ENCODE results near the gene AHRR. TPM values are rescaled to one million over a fixed set of nuclear protein-coding genes. Genes with fewer than 3 reads are reported as not detected.
"Not testable (repeated sequence)": the region's sequence is repeated elsewhere in the genome, so short reads cannot be mapped to it uniquely, and the experiment has no call there.

Gene AHRR
- total and polyA plus RNA-seq, 2 donors from 2014 or later: 0.71 to 1.7 TPM

- no peak for TF ChIP-seq CTCF (IDR thresholded peaks at IDR 0.05; ENCODE audit: borderline replicate concordance, extremely low read depth, insufficient read depth)
- FAIRE-seq (no peak), DNase-seq (no peak)
- H3K27me3 ChIP-seq (ENCODE audit: control insufficient read depth, insufficient read depth, low read length): no peaks in the 10 kb centered on the region
- no peaks in the 10 kb centered on the region for H3K4me1 ChIP-seq (ENCODE audit: control insufficient read depth in 2 of 3, insufficient read depth in 2 of 3, low read depth in 1 of 3, low read length in 3 of 3)
- peaks cover 0 to 7% (median 0%) of the 10 kb centered on the region in 3 donors for H3K9me3 ChIP-seq (ENCODE audit: control insufficient read depth in 2 of 3, insufficient read depth in 1 of 3, low read length in 3 of 3)
- H3K27ac ChIP-seq (ENCODE audit: low read depth in 2 of 2, low read length in 2 of 2): no peak overlapping the region
- no peaks in the 10 kb centered on the region for H3K36me3 ChIP-seq (ENCODE audit: control insufficient read depth in 2 of 3, insufficient read depth in 3 of 3, low read length in 3 of 3)
- intact Hi-C loops (cut with DNase I): no loop called here
- H3K9ac ChIP-seq (ENCODE audit: low read length in 3 of 3): no peak overlapping the region
- no peak overlapping the region for H3K4me3 ChIP-seq (ENCODE audit: low read length in 3 of 3)
Observed at GRCh38 chr5:383066-383465, 61.6 kb downstream of the AHRR start.

GRCh38 chr5:383621-384020 is 62.1 kb downstream of the AHRR start:
- TF ChIP-seq CTCF (IDR thresholded peaks at IDR 0.05; ENCODE audit: borderline replicate concordance, extremely low read depth, insufficient read depth): no peak
- DNase-seq (peak in 2 of 5 donors; percentile 7 to 37), FAIRE-seq (no peak)
- no peaks in the 10 kb centered on the region for H3K4me1 ChIP-seq (ENCODE audit: control insufficient read depth in 2 of 3, insufficient read depth in 2 of 3, low read depth in 1 of 3, low read length in 3 of 3)
- intact Hi-C loops (cut with DNase I): no loop called here
- no peaks in the 10 kb centered on the region for H3K27me3 ChIP-seq (ENCODE audit: control insufficient read depth, insufficient read depth, low read length)
- peaks cover 0 to 7% (median 0%) of the 10 kb centered on the region in 3 donors for H3K9me3 ChIP-seq (ENCODE audit: control insufficient read depth in 2 of 3, insufficient read depth in 1 of 3, low read length in 3 of 3)
- no peaks in the 10 kb centered on the region for H3K36me3 ChIP-seq (ENCODE audit: control insufficient read depth in 2 of 3, insufficient read depth in 3 of 3, low read length in 3 of 3)
- no peak overlapping the region for H3K4me3 ChIP-seq (ENCODE audit: low read length in 3 of 3)
- no peak overlapping the region for H3K27ac ChIP-seq (ENCODE audit: low read depth in 2 of 2, low read length in 2 of 2)
- no peak overlapping the region for H3K9ac ChIP-seq (ENCODE audit: low read length in 3 of 3)

GRCh38 chr5:384576-384975 is 63.1 kb downstream of the AHRR start:
- H3K9ac ChIP-seq (ENCODE audit: low read length in 3 of 3); H3K4me3 ChIP-seq (ENCODE audit: low read length in 3 of 3); H3K9me3 ChIP-seq (ENCODE audit: control insufficient read depth in 2 of 3, insufficient read depth in 1 of 3, low read length in 3 of 3); H3K36me3 ChIP-seq (ENCODE audit: control insufficient read depth in 2 of 3, insufficient read depth in 3 of 3, low read length in 3 of 3); intact Hi-C loops (cut with DNase I); H3K4me1 ChIP-seq (ENCODE audit: control insufficient read depth in 2 of 3, insufficient read depth in 2 of 3, low read depth in 1 of 3, low read length in 3 of 3); H3K27ac ChIP-seq (ENCODE audit: low read depth in 2 of 2, low read length in 2 of 2); H3K27me3 ChIP-seq (ENCODE audit: control insufficient read depth, insufficient read depth, low read length); FAIRE-seq: not testable (repeated sequence)
- DNase-seq: peak in 2 of 5 donors; percentile 1 to 26

- TF ChIP-seq CTCF (IDR thresholded peaks at IDR 0.05; ENCODE audit: borderline replicate concordance, extremely low read depth, insufficient read depth): no peak
- intact Hi-C loops (cut with DNase I): no loop called here
- no peak for FAIRE-seq
Observed at GRCh38 chr5:385321-385720, 63.8 kb downstream of the AHRR start.

More at GRCh38 chr5:385321-385720, 63.8 kb downstream of the AHRR start:
- Histone ChIP-seq H3K4me3 (ENCODE audit: low read length in 3 of 3) (no peak overlapping the region), H3K27ac (ENCODE audit: low read depth in 2 of 2, low read length in 2 of 2) (no peak overlapping the region), H3K36me3 (ENCODE audit: control insufficient read depth in 2 of 3, insufficient read depth in 3 of 3, low read length in 3 of 3) (no peaks in the 10 kb centered on the region), H3K4me1 (ENCODE audit: control insufficient read depth in 2 of 3, insufficient read depth in 2 of 3, low read depth in 1 of 3, low read length in 3 of 3) (no peaks in the 10 kb centered on the region), H3K9me3 (ENCODE audit: control insufficient read depth in 2 of 3, insufficient read depth in 1 of 3, low read length in 3 of 3) (peaks cover 0 to 7% (median 0%) of the 10 kb centered on the region in 3 donors), H3K27me3 (ENCODE audit: control insufficient read depth, insufficient read depth, low read length) (no peaks in the 10 kb centered on the region), H3K9ac (ENCODE audit: low read length in 3 of 3) (no peak overlapping the region)
- DNase-seq: no peak
